OCI-LY1 (cell line): Measurements from ENCODE around the gene PDE8A.

Experiments
- H2AFZ ChIP-seq: fragments of 200-600 bp; sonication (generic), shearing (Covaris generic); 2 replicates; pipeline ENCODE4 v1.6.0; 2014; ENCODE audit warnings: antibody characterized with exemption, mild to moderate bottlenecking, low read length
- H3F3A ChIP-seq: fragments of 200-600 bp; sonication (generic), shearing (Covaris generic); 2 replicates; pipeline ENCODE4 v1.6.0; 2014; ENCODE audit warnings: mild to moderate bottlenecking, antibody characterized with exemption, low read length, moderate library complexity; ENCODE audit not compliant: insufficient read depth
- H3K27ac ChIP-seq: fragments of 200-600 bp; sonication (generic); 2 replicates; pipeline ENCODE4 v1.5.1; 2014; ENCODE audit warnings: low read length, mixed run types, mild to moderate bottlenecking, low read depth; ENCODE audit not compliant: poor library complexity, severe bottlenecking
- H3K27me3 ChIP-seq: fragments of 200-600 bp; sonication (generic); 2 replicates; pipeline ENCODE4 v1.6.0; 2014; ENCODE audit warnings: antibody characterized with exemption, mild to moderate bottlenecking, low read length, moderate library complexity; ENCODE audit not compliant: insufficient read depth
- H3K36me3 ChIP-seq: fragments of 200-600 bp; sonication (generic); 2 replicates; pipeline ENCODE4 v1.6.1; 2014; ENCODE audit warnings: mild to moderate bottlenecking, antibody characterized with exemption, low read length, moderate library complexity, mixed read lengths; ENCODE audit not compliant: insufficient read depth
- H3K4me1 ChIP-seq: fragments of 200-600 bp; sonication (generic); 2 replicates; pipeline ENCODE4 v1.5.1; 2014; ENCODE audit warnings: mild to moderate bottlenecking, low read length, moderate library complexity; ENCODE audit not compliant: insufficient read depth, severe bottlenecking
- H3K4me2 ChIP-seq: fragments of 200-600 bp; sonication (generic), shearing (Covaris generic); 2 replicates; pipeline ENCODE4 v1.6.1; 2014; ENCODE audit warnings: low read length
- H3K4me3 ChIP-seq: fragments of 200-600 bp; sonication (generic); 2 replicates; pipeline ENCODE4 v1.5.1; 2014; ENCODE audit warnings: low read length, low read depth, mild to moderate bottlenecking, mixed read lengths; ENCODE audit not compliant: poor library complexity, severe bottlenecking
- H3K79me2 ChIP-seq: fragments of 200-600 bp; shearing (Covaris generic); 2 replicates; pipeline ENCODE4 v1.6.1; 2016; ENCODE audit warnings: mixed run types, low read length, mixed read lengths; ENCODE audit not compliant: insufficient read depth
- H3K9ac ChIP-seq: fragments of 200-600 bp; sonication (generic), shearing (Covaris generic); 2 replicates; pipeline ENCODE4 v1.6.1; 2014; ENCODE audit warnings: mild to moderate bottlenecking, low read length, mixed read lengths
- H3K9me2 ChIP-seq: fragments of 200-600 bp; sonication (generic), shearing (Covaris generic); 2 replicates; pipeline ENCODE4 v1.6.1; 2014; ENCODE audit warnings: low read depth, mild to moderate bottlenecking, low read length, mixed read lengths
- H3K9me3 ChIP-seq: fragments of 200-600 bp; shearing (Covaris generic); 2 replicates; pipeline ENCODE4 v1.6.1; 2014; ENCODE audit warnings: low read length, mixed read lengths
- H4K20me1 ChIP-seq: fragments of 200-600 bp; sonication (generic), shearing (Covaris generic); 2 replicates; pipeline ENCODE4 v1.6.0; 2016; ENCODE audit warnings: mild to moderate bottlenecking, low read length; ENCODE audit not compliant: insufficient read depth
- CTCF ChIP-seq: fragments of 200-600 bp; sonication (generic), shearing (Covaris generic); IDR thresholded peaks from 2 replicates; pipeline ENCODE4 v1.5.1; 2017; ENCODE audit warnings: mild to moderate bottlenecking, antibody characterized with exemption, low read length, moderate library complexity, mixed read lengths
- EZH2 ChIP-seq: fragments of 200-600 bp; sonication (generic), shearing (Covaris generic); IDR thresholded peaks from 2 replicates; pipeline ENCODE4 v1.8.0; 2017; ENCODE audit warnings: borderline replicate concordance, mixed run types, mild to moderate bottlenecking, antibody characterized with exemption, low read length, moderate library complexity, mixed read lengths

The PDE8A gene

GRCh38 chr15:85009435-85009834 is 27.8 kb downstream of the PDE8A start:
- H4K20me1 ChIP-seq, result no peaks in the 10 kb centered on the region
- no peaks in the 10 kb centered on the region for H3F3A ChIP-seq
- H3K27ac ChIP-seq, result no peak overlapping the region
- no peaks in the 10 kb centered on the region for H3K79me2 ChIP-seq
- no peak overlapping the region for H3K9ac ChIP-seq
- no peak overlapping the region for H3K4me3 ChIP-seq
- H3K4me2 ChIP-seq, result no peak overlapping the region
- H3K9me2 ChIP-seq, result no peaks in the 10 kb centered on the region
- no peaks in the 10 kb centered on the region; the same call in 1 of the 2 replicates for H3K27me3 ChIP-seq
- no peak overlapping the region for H2AFZ ChIP-seq
- peaks cover 24% of the 10 kb centered on the region for H3K4me1 ChIP-seq
- no peaks in the 10 kb centered on the region for H3K9me3 ChIP-seq
- H3K36me3 ChIP-seq, result no peaks in the 10 kb centered on the region
- TF ChIP-seq EZH2 (no peak), CTCF (no peak)

- no peak overlapping the region for H3K4me3 ChIP-seq
- H3K9me2 ChIP-seq, result no peaks in the 10 kb centered on the region
- H3K36me3 ChIP-seq, result no peaks in the 10 kb centered on the region
- no peaks in the 10 kb centered on the region for H3F3A ChIP-seq
- TF ChIP-seq CTCF, result no peak
- no peak for TF ChIP-seq EZH2
- H3K27ac ChIP-seq, result no peak overlapping the region
- H2AFZ ChIP-seq, result no peak overlapping the region
- no peaks in the 10 kb centered on the region for H3K9me3 ChIP-seq
- no peaks in the 10 kb centered on the region; the same call in 1 of the 2 replicates for H3K27me3 ChIP-seq
- no peaks in the 10 kb centered on the region for H4K20me1 ChIP-seq
- no peak overlapping the region for H3K9ac ChIP-seq
- no peaks in the 10 kb centered on the region for H3K79me2 ChIP-seq
- H3K4me1 ChIP-seq, result peaks cover 24% of the 10 kb centered on the region
- H3K4me2 ChIP-seq, result no peak overlapping the region
These were observed 28.4 kb downstream of the PDE8A start for GRCh38 chr15:85010071-85010385.

- Histone ChIP-seq H4K20me1 (no peaks in the 10 kb centered on the region), H3K36me3 (no peaks in the 10 kb centered on the region), H3K4me2 (no peak overlapping the region), H3K9me3 (no peaks in the 10 kb centered on the region), H3K79me2 (no peaks in the 10 kb centered on the region), H3K9ac (no peak overlapping the region), H3F3A (no peaks in the 10 kb centered on the region), H3K4me1 (peaks cover 24% of the 10 kb centered on the region), H3K4me3 (no peak overlapping the region), H2AFZ (no peak overlapping the region), H3K27me3 (no peaks in the 10 kb centered on the region; the same call in 1 of the 2 replicates), H3K27ac (no peak overlapping the region), H3K9me2 (no peaks in the 10 kb centered on the region)
- no peak for TF ChIP-seq EZH2
- no peak for TF ChIP-seq CTCF
These were observed 28.9 kb downstream of the PDE8A start for GRCh38 chr15:85010386-85011159.
